Kidney capillary endothelial cell (primary cell): ENCODE results near the gene PHYHIPL.

Experiments
- DNase-seq: peaks from one replicate; pipeline ENCODE4 v3.0.0-alpha.2; 2018; ENCODE audit warnings: low spot score

Gene PHYHIPL

GRCh38 chr10:59176241-59177030 lies at the start of gene PHYHIPL:
Gene PHYHIPL, plus strand, starts transcription at chr10:59176643. Its CDS starts 211 bp downstream, at chr10:59176854.
- DNase-seq = no peak

DNA sequence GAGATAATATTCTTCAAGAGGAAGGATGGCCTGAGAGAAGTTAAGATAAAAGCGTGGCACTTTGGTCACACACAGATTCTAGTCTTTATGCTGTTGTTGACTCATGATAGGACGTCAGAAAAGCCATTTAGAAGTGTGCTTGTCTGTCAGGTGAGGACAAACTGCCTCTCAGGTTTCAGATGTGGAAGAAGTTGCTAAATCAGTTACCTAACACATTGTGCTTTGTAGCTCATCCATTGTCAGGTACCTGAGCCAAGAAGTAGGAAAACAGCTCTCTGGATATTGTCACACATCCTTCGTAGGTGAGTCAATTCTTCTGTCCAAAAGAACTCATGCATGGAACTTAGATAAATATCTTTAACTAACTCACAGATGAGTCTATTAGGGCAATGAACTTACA lies 49.5 kb upstream of the PHYHIPL start:
- DNase-seq = no peak

DNA sequence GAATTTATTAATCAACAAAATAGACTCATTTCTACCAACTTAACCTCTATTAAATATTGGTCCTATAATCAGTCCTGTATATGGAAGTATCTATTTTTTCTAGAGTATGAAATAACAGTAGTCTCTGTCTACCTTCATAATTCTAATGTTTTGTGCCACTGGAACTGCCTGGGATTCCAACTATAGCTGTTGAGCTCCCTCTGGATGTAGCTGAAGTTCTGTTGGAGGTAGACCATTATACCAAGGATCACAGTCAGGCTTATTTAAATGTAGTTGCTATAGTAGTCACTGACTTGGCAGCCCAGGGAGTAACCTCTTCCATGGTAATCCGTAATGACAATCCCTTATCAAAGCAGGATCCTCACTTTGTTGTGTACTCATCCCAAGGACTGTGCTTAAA lies 48.5 kb upstream of the PHYHIPL start:
- DNase-seq = no peak

DNA sequence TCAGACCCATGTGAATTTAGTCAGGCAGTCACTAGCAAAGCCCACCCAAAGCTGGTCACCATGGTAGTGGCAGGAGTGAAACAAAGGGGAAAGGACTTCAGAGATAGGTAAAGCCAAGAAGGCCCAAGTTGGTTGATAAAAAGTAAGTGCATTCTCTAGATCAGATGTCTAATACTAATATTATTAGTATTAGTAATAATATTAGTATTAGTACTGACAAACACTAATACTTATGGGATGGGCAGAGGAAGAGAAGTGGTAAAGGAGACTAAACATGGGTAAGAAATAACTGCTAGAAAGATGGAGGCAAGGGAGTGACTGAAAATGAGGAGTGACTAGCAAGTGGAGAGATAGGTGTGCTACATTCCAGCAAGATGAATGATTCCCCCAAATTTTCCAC lies 46.6 kb upstream of the PHYHIPL start:
- no peak for DNase-seq

DNA sequence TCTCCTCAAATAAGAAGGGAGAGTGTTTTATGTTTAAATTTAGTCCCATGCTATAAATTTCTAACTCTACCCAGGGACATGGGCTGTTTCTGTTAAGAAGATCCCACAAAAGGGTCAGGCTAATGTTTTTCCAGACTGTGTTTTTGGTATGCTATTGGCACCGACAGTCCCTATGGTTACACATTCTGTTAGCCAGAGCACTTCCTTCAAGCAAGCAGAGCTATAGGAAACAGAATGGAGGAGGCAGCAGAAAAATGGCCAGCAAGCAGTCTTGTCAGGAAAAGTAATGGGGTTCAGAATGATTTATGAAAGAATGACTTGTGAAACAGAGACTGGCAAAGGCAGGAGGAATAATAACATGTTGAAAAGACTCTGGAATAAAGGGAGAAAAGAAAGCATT lies 44.8 kb upstream of the PHYHIPL start:
- no peak for DNase-seq

DNA sequence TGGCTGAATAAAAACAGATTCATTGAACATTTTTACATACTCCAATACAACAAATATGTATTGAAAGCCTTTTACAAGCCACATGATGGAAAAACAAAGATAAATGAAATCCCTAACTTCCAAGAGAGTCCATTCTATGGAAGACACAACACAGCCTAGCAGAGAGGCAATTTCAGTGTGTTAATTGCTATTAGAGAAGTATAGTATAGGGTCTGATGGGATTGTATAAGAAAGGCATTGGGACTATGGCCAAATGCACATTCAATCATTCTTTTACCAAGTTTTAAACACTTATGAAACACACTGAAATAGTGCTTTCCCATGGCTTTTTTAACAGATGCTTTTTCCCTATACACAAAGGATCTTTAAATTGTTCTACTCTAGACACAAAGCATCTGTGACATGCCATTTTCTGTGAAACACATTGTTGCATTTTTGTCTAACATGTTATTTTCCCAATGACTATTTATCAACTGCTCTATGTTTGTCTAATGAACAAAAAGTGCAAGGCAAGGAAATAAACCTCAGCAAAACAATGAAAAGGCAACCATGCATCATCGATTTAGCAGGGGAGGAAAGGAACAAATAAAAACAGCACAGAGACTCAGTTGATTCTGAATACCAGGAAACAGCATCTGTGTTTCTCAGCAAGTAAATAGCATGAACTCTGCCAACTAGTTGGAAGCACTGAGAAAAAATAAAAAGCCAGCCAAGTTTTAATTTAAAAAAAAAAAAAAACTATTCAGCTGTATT lies 42.4 kb upstream of the PHYHIPL start:
- no peak for DNase-seq

DNA sequence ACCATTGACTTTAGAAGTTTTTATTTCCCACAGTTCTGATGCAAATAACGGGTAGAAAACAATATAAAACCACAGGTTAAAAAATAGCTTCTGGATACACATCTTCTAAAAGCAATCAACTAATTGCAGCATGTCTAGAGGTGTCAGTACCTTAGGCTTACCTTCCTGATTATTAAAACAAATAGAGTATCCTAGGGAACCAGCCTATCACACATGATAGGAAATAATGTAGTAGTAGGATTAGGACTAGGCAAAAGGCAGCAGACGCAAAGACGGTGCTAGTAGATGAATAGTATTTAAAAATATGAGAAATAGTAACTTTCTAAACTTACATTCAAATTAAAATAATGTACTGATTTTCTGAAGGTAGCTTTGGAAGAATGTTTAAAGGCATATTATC lies 41.7 kb upstream of the PHYHIPL start:
- DNase-seq = no peak

GRCh38 chr10:59135275-59135674 lies 41.2 kb upstream of the PHYHIPL start:
- DNase-seq = no peak

GRCh38 chr10:59138052-59138451 lies 38.4 kb upstream of the PHYHIPL start:
- DNase-seq = no peak

DNA sequence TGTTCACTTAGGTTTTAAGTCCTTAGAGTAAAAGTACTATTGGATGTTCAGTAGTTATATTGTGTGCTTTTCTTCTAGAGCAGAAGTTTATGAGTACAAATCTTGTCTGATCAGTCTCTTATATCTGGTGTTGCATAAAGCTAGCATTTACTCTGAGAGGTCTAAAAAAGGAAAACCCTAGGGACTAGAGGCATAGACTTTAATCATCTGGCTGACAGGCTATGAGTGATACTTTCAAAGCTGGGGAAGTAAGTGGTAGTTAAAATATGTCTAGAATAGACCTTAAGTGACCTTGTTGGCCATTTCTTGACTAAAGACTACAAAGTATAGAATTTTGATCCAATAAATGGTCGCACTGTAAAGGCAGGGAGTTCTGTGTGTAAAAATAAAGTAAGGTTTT lies 32.9 kb upstream of the PHYHIPL start:
- DNase-seq = no peak

GRCh38 chr10:59148701-59149100 lies 27.7 kb upstream of the PHYHIPL start:
- DNase-seq = no peak

DNA sequence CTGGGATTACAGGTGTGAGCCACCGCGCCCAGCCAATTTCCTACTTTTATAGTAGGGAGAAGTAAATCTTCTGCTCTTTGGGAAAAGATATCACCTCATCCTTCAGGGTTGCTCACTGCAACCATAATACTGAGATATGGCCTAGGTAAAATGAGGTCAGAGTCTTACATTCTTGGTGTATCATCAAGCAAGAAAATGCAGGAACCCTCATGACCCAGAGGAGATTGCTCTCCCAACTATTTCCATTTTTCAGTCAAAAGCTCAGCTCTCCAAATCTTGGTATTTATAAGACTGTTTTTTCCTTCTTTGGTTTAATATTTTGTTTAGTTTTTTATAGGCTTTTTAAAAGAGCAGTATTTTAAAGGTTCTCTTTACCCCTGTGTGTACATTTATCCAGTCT lies 20.9 kb upstream of the PHYHIPL start:
- DNase-seq = no peak

- no peak for DNase-seq
These were observed 8.9 kb upstream of the PHYHIPL start for GRCh38 chr10:59167512-59167911.

DNA sequence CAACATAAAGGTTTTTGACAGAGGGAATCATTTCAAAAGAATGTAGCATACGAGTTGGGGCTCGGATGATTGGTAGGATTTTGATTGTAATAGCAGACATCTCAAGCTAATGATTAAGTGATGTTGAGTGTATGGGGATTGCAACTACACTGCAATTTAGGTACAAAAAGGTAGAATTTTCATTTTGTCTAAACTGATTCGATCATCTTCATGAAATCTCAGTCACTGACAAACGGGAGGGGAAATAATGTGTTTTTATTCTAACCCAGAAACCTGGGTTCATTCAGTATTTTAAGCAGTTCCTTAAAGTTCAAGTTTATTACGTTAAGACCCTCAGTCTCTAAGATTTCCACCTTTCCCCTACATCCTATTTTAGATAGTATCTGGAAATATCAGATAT lies 3.9 kb upstream of the PHYHIPL start:
- DNase-seq = no peak

- DNase-seq = no peak
These were observed 3.0 kb upstream of the PHYHIPL start for GRCh38 chr10:59173414-59173813.

GRCh38 chr10:59175538-59176240 lies 754 bp upstream of the PHYHIPL start:
- DNase-seq = no peak

GRCh38 chr10:59177031-59177797 lies 771 bp downstream of the PHYHIPL start:
- peak; percentile 47 for DNase-seq

GRCh38 chr10:59177836-59178235 lies 1.4 kb downstream of the PHYHIPL start:
- DNase-seq = no peak

- no peak for DNase-seq
These were observed 2.6 kb downstream of the PHYHIPL start for GRCh38 chr10:59179068-59179467.

DNA sequence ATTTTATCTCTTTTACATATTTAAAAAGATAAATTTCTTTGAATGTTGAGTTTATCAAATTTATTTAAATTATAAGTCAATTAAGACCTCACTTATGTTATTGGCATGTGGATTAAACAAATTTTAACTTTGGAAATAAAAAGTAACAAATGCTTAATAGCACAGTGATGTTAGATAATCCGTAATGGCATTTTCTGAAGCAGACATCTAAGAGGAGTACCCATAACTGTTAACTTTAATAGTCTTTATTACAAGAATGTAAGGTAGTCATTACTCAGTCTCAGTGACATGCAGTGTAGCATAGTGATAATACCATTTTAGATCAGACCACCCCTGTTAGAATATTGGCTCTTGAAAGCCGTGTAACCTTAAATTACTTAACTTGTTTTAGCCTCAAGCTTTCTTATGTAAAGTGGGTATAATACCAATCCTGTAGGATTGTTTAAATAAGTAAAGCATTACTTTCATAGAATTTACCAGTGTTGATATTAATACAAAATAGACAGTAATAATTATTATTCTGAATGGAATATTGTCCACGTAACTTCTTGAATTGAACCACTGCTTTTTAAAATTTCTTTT lies 4.3 kb downstream of the PHYHIPL start:
- DNase-seq = no peak

GRCh38 chr10:59181668-59182067 lies 5.2 kb downstream of the PHYHIPL start:
- peak; percentile 3 for DNase-seq

- no peak for DNase-seq
These were observed 13.9 kb downstream of the PHYHIPL start for GRCh38 chr10:59190332-59190731.
